Activated naive CD8-positive, alpha-beta T cell treated with anti-CD3 and anti-CD28 coated beads, Interleukin-2, amount 50 U/mL, for 24 hours (primary cell): ENCODE data around the gene GRIP1.

Source experiments
- ATAC-seq: fragments of 150-1000 bp; cut with Tn5 transposase; one replicate; pipeline ENCODE4 v1.10.0; 2021
- DNase-seq: peaks from one replicate; pipeline ENCODE4 v3.0.0; 2021
- H3K27ac Mint-ChIP-seq: one replicate; pipeline ENCODE4 v1.8.0; 2021; ENCODE audit warnings: mild to moderate bottlenecking, mixed read lengths
- H3K27me3 Mint-ChIP-seq: one replicate; pipeline ENCODE4 v1.8.0; 2021; ENCODE audit warnings: mixed read lengths
- H3K36me3 Mint-ChIP-seq: one replicate; pipeline ENCODE4 v1.8.0; 2021; ENCODE audit warnings: low read depth, mixed read lengths
- H3K4me1 Mint-ChIP-seq: one replicate; pipeline ENCODE4 v1.8.0; 2021; ENCODE audit warnings: mixed read lengths
- H3K4me3 Mint-ChIP-seq: one replicate; pipeline ENCODE4 v1.8.0; 2021; ENCODE audit warnings: mild to moderate bottlenecking, moderate library complexity, mixed read lengths
- H3K9me3 Mint-ChIP-seq: one replicate; pipeline ENCODE4 v1.8.0; 2021; ENCODE audit warnings: mixed read lengths

Gene GRIP1

DNA sequence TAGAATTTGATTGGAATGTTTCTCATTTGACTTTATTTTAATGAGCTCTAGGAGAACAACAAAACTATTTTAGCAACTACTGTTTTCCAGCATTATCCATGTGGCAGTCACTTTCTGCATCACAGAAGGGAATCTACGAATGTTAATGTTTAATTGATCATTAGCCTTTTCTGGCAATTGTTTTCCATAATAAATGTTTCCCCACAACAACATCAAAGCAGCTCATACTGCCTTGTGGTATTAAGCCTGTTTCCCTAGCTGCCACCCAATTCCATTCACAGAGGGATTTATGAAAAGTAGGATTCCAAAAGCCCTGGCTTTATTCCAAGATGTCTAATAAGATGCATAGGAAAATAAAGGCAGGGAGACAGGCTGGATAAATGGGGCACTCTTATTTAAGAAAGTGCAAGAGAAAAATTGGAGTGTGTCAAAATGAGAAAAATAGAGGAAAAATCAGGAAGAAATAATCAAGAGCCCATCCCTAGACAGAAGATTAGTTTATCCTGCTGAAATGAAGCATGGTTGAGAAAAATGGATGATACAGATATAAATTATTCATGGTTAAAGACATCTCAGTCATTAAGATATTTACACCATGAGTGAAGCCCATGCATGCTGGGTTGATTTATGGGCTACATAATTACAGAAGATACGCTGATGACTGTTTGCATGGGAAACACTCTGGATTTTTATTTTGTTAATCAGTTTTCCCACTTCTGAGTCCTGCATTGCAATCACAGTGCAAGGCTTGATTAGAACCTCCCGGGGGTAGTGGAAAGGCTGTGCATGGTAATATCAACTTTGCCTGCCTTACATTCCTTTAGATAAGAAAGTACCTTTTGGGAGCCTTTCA, 196.3 kb downstream of the GRIP1 start:
- H3K4me1 Mint-ChIP-seq = no peaks in the 10 kb centered on the region
- peaks cover 21% of the 10 kb centered on the region for H3K9me3 Mint-ChIP-seq
- H3K4me3 Mint-ChIP-seq = no peak overlapping the region
- H3K36me3 Mint-ChIP-seq = no peaks in the 10 kb centered on the region
- ATAC-seq (no peak), DNase-seq (no peak)
- H3K27ac Mint-ChIP-seq = no peak overlapping the region
- H3K27me3 Mint-ChIP-seq = peaks cover 2% of the 10 kb centered on the region

- Mint-ChIP-seq H3K4me1 (no peaks in the 10 kb centered on the region), H3K36me3 (no peaks in the 10 kb centered on the region), H3K27me3 (peaks cover 12% of the 10 kb centered on the region), H3K9me3 (no peaks in the 10 kb centered on the region), H3K27ac (no peak overlapping the region), H3K4me3 (no peak overlapping the region)
- ATAC-seq = no peak
- no peak for DNase-seq
Measured at GRCh38 chr12:66467932-66468331, 210.9 kb downstream of the GRIP1 start.

DNA sequence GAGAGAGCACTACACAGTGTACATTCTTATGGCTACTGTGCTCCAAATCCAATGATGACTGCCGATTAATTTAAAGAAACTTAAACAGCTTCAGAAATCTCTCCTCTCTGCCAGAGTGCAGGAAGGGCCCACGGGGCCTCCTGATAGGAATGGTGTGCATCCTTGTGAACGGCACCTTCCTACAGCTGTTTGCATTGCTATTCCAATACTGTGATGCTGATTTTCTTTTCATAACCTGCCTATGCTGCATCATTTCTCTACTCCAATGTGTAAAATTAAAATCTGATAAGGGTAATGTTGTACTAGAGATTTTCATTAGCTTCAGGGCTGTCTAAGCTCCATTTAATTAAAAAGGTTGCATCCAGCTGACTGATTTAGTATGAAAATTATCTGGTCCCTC, 217.5 kb downstream of the GRIP1 start:
- Mint-ChIP-seq H3K9me3 (no peaks in the 10 kb centered on the region), H3K27me3 (no peaks in the 10 kb centered on the region), H3K4me3 (no peak overlapping the region), H3K36me3 (no peaks in the 10 kb centered on the region), H3K27ac (no peak overlapping the region), H3K4me1 (no peaks in the 10 kb centered on the region)
- ATAC-seq (no peak), DNase-seq (no peak)

GRCh38 chr12:66459944-66460482, 218.9 kb downstream of the GRIP1 start:
- Mint-ChIP-seq H3K4me1 (no peaks in the 10 kb centered on the region), H3K4me3 (no peak overlapping the region), H3K9me3 (no peaks in the 10 kb centered on the region), H3K27me3 (no peaks in the 10 kb centered on the region), H3K27ac (no peak overlapping the region), H3K36me3 (no peaks in the 10 kb centered on the region)
- no peak for ATAC-seq
- no peak for DNase-seq

DNA sequence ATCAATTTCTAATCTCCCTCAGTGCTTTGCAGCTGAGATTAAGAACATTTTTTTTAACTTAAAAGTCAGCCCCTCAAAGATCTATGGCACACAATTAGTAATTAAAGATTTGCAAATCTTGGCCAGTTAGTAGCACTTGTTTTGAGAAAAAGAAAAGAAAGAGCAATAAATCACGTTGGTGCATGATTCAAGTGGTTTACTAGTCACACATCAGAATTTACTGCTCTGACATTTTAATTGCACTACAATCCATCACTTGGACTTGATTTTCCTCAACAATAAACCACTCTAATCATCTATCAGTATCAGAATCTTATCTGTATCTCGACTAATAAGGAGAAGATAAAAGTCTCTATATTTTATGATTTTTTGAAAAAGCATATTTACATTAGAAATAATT, 222.3 kb downstream of the GRIP1 start:
- H3K27ac Mint-ChIP-seq = no peak overlapping the region
- no peak for DNase-seq
- ATAC-seq = no peak
- no peak overlapping the region for H3K4me3 Mint-ChIP-seq
- H3K4me1 Mint-ChIP-seq = peaks cover 6% of the 10 kb centered on the region
- no peaks in the 10 kb centered on the region for H3K27me3 Mint-ChIP-seq
- H3K36me3 Mint-ChIP-seq = no peaks in the 10 kb centered on the region
- H3K9me3 Mint-ChIP-seq = no peaks in the 10 kb centered on the region

GRCh38 chr12:66453844-66454243, 225.0 kb downstream of the GRIP1 start:
- Mint-ChIP-seq H3K36me3 (no peaks in the 10 kb centered on the region), H3K4me1 (peaks cover 6% of the 10 kb centered on the region), H3K9me3 (no peaks in the 10 kb centered on the region), H3K4me3 (no peak overlapping the region), H3K27ac (no peak overlapping the region), H3K27me3 (no peaks in the 10 kb centered on the region)
- DNase-seq (no peak), ATAC-seq (no peak)

GRCh38 chr12:66453120-66453519, 225.8 kb downstream of the GRIP1 start:
- Mint-ChIP-seq H3K4me1 (peaks cover 6% of the 10 kb centered on the region), H3K9me3 (no peaks in the 10 kb centered on the region), H3K4me3 (no peak overlapping the region), H3K27ac (no peak overlapping the region), H3K36me3 (no peaks in the 10 kb centered on the region), H3K27me3 (no peaks in the 10 kb centered on the region)
- ATAC-seq (no peak), DNase-seq (no peak)

- Mint-ChIP-seq H3K4me3 (no peak overlapping the region), H3K27ac (no peak overlapping the region)
- ATAC-seq = no peak
Measured at GRCh38 chr12:66449531-66449930, 229.3 kb downstream of the GRIP1 start.

GRCh38 chr12:66447643-66448042, 231.2 kb downstream of the GRIP1 start:
- no peaks in the 10 kb centered on the region for H3K36me3 Mint-ChIP-seq
- no peak overlapping the region for H3K4me3 Mint-ChIP-seq
- no peak for ATAC-seq
- H3K4me1 Mint-ChIP-seq = no peaks in the 10 kb centered on the region
- no peak overlapping the region for H3K27ac Mint-ChIP-seq
- DNase-seq = no peak
- no peaks in the 10 kb centered on the region for H3K27me3 Mint-ChIP-seq
- H3K9me3 Mint-ChIP-seq = no peaks in the 10 kb centered on the region

More at GRCh38 chr12:66449531-66449930, 229.3 kb downstream of the GRIP1 start:
- H3K27me3 Mint-ChIP-seq = no peaks in the 10 kb centered on the region
- no peak for DNase-seq
- H3K4me1 Mint-ChIP-seq = peaks cover 6% of the 10 kb centered on the region
- no peaks in the 10 kb centered on the region for H3K36me3 Mint-ChIP-seq
- no peaks in the 10 kb centered on the region for H3K9me3 Mint-ChIP-seq

DNA sequence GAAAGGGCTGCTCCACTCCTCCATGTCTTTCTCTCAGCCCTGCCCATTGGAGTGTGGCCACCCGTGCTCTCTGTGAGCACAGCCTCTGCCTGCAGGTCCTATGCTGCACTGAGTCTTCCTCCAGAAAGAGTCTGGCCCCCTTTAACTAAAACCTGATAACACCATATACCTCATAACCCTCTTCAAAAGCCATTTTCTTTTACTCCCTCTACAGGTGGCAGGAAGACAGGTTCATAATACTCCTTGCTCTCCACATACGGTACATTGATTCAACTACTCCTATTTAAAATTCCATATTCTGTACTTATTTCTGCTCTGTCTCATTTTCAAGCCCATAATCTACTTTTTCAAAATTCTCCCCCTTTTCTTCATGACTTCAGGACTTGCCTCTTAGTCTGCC, 232.6 kb downstream of the GRIP1 start:
- DNase-seq = no peak

DNA sequence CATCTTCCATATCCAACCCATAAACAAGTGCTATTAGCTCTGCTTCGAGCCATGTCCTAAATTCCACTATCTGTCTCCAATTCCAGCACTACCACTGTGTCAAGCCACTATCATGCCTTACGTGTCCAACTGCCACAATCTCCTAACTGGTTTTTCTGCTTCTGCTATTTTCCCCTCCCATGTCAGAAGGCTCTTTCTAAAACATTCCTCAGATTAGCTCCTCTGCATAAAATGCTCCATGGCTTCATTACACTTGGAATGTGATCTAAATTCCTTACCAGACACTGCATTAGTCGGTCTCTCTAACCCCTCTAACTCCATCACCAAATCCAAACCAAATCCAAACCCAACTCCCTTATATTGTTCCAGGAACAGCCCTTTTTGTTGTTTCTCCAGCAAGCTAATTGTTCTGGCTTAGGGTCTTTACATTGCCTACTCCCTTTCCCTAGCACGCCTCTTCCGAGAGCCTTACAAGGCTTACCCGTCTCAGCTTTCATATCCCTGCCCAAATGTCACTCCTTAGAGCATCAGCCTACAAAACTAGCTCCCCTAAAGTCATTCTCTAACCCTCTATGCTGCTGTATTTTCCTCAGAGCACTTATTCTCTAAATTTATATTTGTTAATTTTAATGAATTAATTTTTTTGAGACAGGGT, 236.8 kb downstream of the GRIP1 start:
- H3K27me3 Mint-ChIP-seq = no peaks in the 10 kb centered on the region
- ATAC-seq (no peak), DNase-seq (no peak)
- H3K4me3 Mint-ChIP-seq = no peak overlapping the region
- H3K36me3 Mint-ChIP-seq = no peaks in the 10 kb centered on the region
- no peaks in the 10 kb centered on the region for H3K9me3 Mint-ChIP-seq
- H3K4me1 Mint-ChIP-seq = no peaks in the 10 kb centered on the region
- no peak overlapping the region for H3K27ac Mint-ChIP-seq

More for the DNA sequence above, 232.6 kb downstream of the GRIP1 start:
- Mint-ChIP-seq H3K4me1 (no peaks in the 10 kb centered on the region), H3K36me3 (no peaks in the 10 kb centered on the region), H3K4me3 (no peak overlapping the region), H3K9me3 (no peaks in the 10 kb centered on the region), H3K27me3 (no peaks in the 10 kb centered on the region), H3K27ac (no peak overlapping the region)
- no peak for ATAC-seq

DNA sequence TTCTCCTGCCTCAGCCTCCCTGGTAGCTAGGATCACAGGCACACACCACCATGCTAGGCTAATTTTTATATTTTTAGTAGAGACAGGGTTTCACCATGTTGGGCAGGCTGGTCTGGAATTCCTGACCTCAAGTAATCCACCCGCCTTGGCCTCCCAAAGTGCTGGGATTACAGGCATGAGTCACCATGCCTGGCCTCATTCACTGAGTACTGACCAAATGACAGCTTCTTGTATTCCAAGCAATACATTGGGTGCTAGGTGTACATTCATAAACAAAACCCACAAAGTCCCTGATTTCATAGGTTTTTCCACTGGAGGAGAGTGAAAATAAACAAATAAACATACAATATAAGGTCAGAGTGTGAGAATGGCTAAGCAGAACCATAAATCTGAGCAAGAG, 240.3 kb downstream of the GRIP1 start:
- ATAC-seq = no peak
- H3K36me3 Mint-ChIP-seq = no peaks in the 10 kb centered on the region
- H3K4me1 Mint-ChIP-seq = no peaks in the 10 kb centered on the region
- no peaks in the 10 kb centered on the region for H3K27me3 Mint-ChIP-seq
- H3K27ac Mint-ChIP-seq = no peak overlapping the region
- no peak for DNase-seq
- no peaks in the 10 kb centered on the region for H3K9me3 Mint-ChIP-seq
- H3K4me3 Mint-ChIP-seq = no peak overlapping the region

DNA sequence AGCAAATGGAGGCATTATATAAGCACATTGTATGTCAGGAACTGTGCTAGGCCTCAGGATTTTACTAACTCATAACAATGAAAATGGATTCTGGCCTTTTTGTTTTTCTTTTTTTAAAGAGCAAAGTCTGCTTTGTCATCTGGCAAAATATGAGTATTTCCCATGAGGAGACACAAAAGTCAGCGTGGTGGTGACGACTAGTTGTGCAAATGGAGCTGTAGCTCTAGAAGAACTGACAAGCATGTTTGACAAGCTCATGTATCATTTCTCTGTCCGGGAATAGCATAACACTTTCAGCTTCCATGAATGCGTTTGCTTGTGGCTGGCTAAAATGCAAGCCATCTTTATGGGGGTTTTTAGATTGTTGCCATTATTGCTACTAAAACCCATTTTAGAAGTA, 248.8 kb downstream of the GRIP1 start:
- no peak for DNase-seq
- Mint-ChIP-seq H3K27me3 (no peaks in the 10 kb centered on the region), H3K4me1 (no peaks in the 10 kb centered on the region), H3K36me3 (no peaks in the 10 kb centered on the region), H3K27ac (no peak overlapping the region), H3K9me3 (peaks cover 6% of the 10 kb centered on the region), H3K4me3 (no peak overlapping the region)
- ATAC-seq = no peak

GRCh38 chr12:66428870-66429269, 250.0 kb downstream of the GRIP1 start:
- Mint-ChIP-seq H3K27ac (no peak overlapping the region), H3K4me1 (no peaks in the 10 kb centered on the region), H3K36me3 (peaks cover 1% of the 10 kb centered on the region), H3K4me3 (no peak overlapping the region), H3K27me3 (no peaks in the 10 kb centered on the region), H3K9me3 (peaks cover 14% of the 10 kb centered on the region)
- no peak for DNase-seq
- ATAC-seq = no peak

DNA sequence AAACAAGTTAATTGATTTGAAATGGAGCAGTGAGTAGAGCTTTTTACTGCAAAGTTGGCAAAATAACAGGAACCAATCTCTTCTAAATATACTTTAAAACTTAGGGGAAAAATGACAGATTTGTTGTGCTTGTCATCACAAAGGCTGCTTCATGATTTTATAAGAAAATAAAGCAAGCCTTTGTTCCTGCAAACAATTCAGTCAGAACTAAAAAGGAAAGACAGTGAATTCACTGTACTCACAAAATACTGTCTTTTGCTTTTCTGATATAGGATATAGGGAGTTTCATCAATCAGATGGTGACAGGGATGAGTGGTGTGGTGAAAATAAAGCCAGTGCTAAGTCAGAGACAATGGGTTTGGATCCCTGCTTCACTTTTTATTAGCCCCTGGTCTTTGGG, 250.6 kb downstream of the GRIP1 start:
- Mint-ChIP-seq H3K27me3 (no peaks in the 10 kb centered on the region), H3K4me3 (no peak overlapping the region), H3K36me3 (peaks cover 1% of the 10 kb centered on the region), H3K4me1 (no peaks in the 10 kb centered on the region), H3K27ac (no peak overlapping the region), H3K9me3 (peaks cover 14% of the 10 kb centered on the region)
- no peak for DNase-seq
- no peak for ATAC-seq
